HG02798 (cell line): ENCODE results near the gene LRRC59.

ENCODE experiments used
- ATAC-seq: cut with Tn5 transposase; IDR thresholded peaks from one replicate; pipeline ENCODE4 v1.9.1; 2021; ENCODE audit warnings: mild to moderate bottlenecking; ENCODE audit not compliant: unreplicated experiment, poor library complexity

Gene LRRC59

GRCh38 chr17:50389534-50389933 lies 7.8 kb downstream of the LRRC59 start:
- no peak for ATAC-seq

DNA sequence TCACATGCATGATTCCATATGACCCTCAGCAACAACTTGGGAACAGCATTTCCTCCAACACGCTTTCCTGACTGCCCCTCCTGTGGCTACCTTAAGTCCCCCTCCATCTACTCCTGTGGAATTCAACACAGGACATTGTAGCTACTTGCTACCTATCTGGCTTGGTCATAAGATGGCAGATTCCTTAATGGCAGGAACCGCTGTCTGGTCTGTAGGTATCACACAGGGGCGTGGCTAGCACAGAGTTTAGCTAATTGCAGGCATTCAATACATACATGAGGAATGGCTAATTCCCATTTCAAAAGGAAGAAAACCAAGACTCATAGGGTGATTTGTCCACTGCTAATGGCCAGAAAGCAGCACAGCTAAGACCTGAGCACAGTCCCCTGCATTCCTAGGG lies 8.6 kb downstream of the LRRC59 start:
- ATAC-seq: no peak

DNA sequence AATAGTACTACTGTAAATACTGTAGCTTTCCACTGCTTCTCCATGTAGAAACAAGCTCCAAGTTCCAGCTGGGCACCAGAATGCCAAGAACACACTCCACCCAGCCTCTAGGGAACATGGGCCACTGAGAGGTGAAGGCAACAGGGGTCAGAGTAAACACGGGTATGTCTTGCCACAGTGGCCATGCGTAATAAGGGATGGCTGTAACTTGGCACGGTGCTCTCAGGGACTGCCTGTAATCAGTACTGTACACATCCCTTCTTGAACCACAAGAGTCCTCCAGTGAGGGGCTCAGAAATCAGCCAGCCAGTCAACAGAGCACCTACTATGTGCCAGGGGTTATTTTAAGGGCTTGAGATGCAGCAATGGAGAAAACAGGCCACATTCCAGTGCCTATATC lies 10.8 kb downstream of the LRRC59 start:
- ATAC-seq: no peak

- no peak for ATAC-seq
These were observed 14.4 kb downstream of the LRRC59 start for GRCh38 chr17:50382931-50383330.

- no peak for ATAC-seq
These were observed 15.4 kb downstream of the LRRC59 start for GRCh38 chr17:50381920-50382319.

DNA sequence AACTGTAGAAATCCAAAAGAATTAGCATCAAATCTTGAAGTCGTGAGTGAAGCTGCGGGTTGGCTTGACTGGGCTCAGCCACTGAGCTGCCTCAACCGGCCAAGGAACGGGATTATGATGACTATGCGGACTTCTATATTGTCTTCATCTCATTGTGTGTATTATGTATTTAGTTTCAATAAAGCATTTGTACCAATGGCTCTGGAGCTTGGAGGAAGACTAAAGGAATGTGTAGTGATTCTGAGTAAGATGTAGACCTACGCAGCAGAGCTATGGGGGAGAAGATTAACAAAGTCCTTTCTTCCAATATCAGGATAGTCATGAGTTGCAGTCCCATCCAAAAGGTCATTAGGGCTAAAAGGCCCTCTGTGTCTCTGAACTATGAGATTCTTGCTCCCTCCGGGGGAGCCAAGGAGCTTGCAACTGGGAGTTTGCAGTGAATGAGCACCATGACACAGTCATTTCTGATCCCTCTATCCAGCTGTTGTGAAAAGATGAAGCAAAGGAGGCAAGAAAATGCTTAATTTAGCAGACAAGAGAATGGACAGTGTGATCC lies 16.0 kb downstream of the LRRC59 start:
- ATAC-seq: no peak

GRCh38 chr17:50380369-50381259 lies 16.7 kb downstream of the LRRC59 start:
- ATAC-seq: no peak

GRCh38 chr17:50379351-50380132 lies 17.8 kb downstream of the LRRC59 start:
- no peak for ATAC-seq

GRCh38 chr17:50375858-50376538 lies 21.3 kb downstream of the LRRC59 start:
- ATAC-seq: no peak

- no peak for ATAC-seq
These were observed 23.6 kb downstream of the LRRC59 start for GRCh38 chr17:50373705-50374104.

DNA sequence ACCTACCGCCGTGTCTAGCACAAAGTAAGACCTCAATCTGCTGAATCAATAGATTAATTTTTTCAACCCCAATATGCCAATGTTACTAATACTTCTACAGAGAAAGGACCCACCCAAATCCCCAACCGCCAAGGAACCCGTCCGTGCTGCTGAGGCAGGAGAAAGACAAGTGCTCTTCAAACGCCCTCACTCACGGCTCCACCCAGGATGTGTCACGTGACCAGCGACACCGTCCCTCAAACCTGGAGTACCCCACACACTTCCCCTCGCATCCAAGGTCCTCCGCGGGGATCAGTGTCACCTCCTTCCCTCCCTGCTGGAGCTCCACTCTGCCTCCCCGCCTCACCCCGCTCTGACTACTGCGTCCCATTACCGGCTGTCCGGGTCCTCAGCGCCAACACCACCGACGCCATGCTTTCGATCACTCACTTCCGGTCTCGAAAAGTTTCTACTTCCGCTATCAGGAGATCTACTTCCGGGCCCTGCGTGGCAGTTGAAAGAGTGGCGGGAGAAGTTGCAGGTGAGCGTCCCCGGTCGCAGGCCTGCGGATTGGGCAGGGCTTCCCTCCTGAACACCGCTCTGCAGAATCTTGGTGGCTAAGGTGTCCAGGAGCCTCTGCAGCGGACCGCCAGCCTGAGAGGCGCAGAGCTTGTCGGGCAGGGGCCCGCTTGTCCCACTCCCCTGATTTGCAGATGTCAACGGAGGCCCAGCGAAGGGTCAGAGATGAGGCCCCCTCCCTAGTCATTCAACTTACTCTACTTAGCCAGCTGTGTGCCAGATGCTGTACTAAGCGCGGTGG lies 24.4 kb downstream of the LRRC59 start, which contains the start of the genes EME1 and MRPL27:
EME1 (plus strand) TSS at position 472 of the 799 bp plus-strand sequence. CDS start 1,980 bp downstream, outside the sequence.
MRPL27 (minus strand) TSS at position 427 of the 799 bp plus-strand sequence; CDS start at position 413, 14 bp downstream.
- peak; percentile 88 for ATAC-seq

DNA sequence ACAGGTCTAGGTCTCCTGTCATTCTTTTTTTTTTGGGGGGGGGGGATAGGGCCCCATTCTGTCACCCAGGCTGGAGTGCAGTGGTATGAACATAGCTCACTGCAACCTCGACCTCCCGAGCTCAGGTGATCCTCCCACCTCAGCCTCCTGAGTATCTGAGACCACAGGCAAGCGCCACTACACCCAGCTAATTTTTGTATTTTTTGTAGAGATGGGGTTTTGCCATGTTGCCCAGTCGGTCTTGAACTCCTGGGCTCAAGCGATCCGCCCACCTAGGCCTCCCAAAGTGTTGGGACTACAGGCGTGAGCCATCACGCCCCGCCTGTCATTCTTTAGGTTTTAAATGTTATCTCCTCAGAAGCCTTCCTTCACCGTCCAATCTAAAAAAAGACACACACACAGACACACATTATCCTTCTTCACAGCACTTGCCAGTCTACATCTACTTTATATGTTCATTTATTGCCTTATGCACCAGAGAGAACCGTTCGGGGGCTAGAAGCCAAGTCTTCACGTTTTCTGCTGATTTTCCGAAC lies 25.0 kb downstream of the LRRC59 start:
- no peak for ATAC-seq

GRCh38 chr17:50371526-50371925 lies 25.8 kb downstream of the LRRC59 start:
- no peak for ATAC-seq

DNA sequence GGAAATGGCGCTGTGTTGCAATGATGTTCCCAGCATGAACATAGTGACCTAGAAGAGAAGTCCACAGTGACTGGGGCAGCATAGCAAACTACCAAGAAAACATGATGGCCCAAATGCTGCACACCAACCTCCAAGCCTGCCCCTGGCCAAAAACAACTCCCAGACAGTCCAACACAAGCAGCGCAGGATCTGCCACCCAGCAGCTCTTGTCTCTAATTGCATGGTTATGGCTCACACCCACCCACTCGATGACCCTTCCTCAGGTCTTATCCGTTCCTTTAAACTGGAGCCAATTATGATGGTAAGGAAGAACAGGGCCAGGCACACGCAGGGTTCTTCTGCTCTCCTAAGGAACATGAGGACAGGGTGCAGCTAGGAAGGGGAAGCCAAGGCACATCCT lies 27.3 kb downstream of the LRRC59 start:
- ATAC-seq: no peak

DNA sequence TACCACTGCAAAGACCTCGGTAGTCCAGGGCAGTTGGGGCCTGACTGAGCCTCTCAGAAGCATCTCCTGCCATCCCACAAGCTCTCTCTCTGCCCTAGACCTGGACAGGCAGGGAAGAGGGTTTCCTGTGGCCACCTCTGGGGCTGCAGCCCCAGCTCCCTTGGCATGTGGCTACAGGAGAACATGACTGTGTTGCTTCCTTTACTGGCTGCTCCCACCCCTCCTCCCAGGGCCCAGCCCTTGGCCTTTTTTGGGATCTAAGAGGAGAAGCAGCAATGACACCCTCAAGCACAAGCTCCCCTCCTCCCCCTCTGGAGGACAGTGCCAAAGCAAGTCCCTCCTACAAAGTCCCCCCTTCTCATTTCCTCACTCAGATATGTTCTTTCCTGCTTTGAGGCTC lies 29.9 kb downstream of the LRRC59 start:
- no peak for ATAC-seq

DNA sequence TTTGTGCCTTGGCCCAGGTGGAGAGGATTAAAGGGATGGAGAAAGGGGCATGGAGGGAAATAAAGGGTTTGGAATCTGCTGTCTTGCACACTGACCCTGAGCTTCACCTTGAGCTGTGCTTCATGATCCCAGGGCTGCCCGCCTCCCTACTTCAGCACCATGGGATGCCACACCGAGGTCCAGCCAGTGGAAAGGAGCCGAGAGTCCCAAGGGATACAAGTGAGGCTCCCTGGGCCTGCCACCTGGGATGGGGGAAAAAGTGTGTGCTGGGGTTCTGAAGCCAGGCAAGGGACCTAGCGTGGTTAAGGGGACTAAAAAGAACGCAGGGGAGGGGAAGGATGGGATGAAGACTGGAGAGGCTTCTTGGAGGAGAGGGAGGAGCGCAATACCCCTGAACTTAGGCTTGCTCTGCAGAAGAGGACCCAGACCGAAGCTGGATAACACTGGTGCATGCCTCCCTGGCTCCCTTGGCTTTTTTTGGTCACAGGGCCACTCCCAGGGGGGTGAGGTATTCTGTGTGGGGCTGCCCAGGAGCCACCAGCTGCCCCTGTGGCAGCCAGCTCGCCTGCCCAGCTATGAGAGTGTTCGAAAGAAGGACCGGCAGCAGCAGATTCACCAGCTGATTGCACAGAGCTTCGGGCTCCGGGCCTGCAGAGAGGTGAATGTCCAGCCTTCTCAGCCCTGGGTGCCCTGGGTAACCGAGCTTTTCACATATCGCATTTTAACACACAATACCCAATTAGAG lies 31.5 kb downstream of the LRRC59 start:
- no peak for ATAC-seq

DNA sequence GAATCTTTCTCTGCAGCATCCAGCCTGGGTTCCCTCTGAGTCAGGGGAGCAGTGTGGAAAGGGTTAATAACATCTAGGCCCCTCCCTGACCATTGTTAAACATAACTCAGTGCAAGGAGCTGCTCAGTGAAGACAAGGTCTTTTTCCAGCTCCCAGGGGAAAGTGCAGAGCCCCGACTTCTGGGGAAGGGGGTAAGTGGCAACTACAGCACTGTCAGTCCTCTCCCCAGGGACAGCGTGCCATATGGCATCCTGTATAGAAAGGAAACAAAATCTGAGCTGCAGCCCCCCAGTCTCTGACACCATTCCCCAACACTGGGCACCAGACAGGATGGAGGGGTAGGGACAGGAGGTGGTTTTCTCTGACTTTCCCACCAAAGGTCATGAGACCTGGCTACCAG lies 32.2 kb downstream of the LRRC59 start:
- ATAC-seq: no peak

DNA sequence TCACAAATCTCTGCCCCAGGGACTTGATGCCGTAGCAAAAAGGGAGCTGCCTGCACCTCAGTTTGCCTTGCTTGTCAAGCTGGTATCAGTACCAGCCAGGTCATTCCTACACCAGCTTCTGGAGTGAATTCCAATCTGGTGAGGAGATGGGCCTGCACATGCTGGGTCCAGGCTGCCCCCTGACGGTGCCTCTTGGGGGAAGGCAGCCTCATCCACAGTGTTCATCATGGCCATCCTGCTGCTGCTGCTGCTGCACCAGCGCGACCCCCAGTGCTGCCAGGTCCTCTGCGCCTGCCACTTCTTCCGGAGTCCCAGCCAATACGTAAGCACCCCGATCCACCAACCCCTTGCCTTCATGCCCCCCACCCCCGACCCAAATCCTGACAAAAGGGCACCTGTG lies 32.6 kb downstream of the LRRC59 start:
- no peak for ATAC-seq

DNA sequence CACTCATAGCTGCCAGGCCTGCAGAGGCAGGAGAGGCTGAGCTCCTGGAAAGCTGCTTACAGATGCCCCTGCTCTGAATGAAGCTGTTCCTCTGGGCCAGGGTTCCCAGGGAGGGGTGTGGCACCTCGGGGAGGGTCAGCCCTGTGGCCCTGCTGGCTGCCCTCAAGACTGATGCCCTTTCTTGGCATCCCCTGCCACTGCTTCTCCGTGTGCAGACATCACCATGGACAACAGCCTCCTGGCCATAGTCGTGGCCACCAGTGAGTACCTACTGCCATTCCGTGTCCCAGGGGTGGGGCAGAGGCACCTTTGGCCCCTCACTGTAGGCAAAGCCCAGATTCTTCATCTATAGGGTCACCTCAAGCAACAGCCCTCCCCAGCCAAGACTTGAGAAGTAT lies 33.3 kb downstream of the LRRC59 start:
- no peak for ATAC-seq
